GM21786 (cell line): ENCODE data around the gene KYAT1.
"Not testable (repeated sequence)": the region's sequence is repeated elsewhere in the genome, so short reads cannot be mapped to it uniquely, and the experiment has no call there.

ENCODE experiments used
- ATAC-seq: cut with Tn5 transposase; IDR thresholded peaks from one replicate; pipeline ENCODE4 v1.9.1; 2021; ENCODE audit not compliant: unreplicated experiment

The KYAT1 gene

DNA sequence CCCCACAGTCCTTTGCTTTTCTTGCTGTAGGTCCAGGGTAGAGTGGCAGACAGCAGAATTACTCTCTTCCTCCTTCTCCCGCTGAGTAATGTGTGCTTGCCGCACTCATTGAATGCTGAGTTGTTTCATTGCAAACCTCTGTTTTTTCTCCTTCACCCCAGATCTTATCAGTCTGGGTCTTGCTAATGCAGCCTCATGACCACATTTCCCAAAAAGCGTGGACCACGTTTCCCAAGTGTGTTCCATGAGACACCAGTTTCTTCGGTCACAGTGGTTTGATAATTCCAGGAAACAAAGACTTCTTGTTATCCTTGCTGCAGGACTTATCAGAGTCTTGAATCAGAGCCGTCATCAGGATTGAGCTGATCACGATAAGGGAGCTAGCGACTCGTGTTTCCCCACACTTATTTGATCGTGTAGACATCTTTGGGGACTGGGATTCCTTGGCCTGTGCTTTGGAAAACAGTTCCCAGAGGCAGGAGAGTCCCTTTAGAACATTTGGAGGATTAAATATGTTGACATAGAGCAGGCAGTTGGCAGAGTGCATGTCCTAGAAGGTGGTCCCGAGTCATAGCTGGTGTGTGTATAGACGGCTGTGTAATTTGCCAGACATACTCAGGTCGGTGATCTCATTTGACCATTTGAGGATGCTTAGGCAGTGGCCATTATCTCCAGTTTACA, 4.6 kb upstream of the KYAT1 start:
- no peak for ATAC-seq

DNA sequence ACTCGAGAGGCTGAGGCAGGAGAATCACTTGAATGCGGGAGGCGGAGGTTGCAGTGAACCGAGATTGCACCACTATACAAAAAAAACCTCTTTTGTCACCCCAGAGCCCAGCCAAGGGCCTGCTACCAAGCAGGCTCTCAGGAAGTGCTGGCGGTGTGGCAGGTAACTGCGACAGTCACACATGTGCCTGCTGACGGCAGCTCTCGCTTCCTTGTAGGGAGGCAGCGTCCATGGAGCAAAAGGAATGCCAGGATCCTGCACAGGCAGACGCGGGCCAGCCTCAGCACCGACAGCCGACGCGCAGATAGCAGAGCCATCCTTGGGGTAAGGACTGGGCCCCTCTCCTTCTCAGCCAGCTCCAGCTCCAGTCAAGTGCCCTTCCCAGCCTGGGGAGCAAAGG, 4.0 kb upstream of the KYAT1 start:
- ATAC-seq: no peak

DNA sequence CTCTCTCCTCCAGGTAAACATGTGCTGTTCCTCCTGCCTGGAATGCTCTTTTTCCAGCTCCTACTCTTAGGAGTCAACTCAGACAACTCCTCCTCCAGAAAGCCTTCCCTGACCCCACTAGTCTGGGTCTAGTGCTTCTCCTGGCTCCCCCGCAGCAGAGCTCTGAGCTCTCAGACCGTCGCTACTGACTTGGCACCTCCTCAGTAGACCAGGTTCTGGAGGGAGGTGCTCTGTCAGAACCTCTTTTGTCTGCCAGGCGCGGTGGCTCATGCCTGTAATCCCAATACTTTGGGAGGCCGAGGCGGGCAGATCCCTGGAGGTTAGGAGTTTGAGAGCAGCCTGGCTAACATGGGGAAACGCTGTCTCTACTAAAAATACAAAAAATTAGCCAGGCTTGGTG, 3.6 kb upstream of the KYAT1 start:
- ATAC-seq: no peak

DNA sequence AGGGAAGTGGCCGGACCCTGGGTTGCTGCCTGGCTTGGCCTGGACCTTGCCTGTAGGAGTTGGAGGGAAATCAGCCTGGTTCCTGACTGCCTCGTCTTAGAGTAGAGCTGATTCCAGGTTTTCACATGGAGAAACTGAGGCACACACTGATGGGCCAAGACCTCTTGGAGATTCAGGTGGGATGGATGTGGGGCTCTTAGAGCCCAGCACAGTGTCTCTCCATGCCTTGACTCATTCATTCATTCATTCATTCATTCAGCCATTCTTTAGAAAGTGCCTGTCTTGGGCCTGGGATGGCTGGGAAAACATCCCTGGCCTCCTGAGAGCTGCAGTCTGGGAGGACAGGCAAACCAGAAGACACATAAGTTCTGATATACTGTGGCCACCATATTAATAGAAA, 2.4 kb upstream of the KYAT1 start:
- ATAC-seq: no peak

DNA sequence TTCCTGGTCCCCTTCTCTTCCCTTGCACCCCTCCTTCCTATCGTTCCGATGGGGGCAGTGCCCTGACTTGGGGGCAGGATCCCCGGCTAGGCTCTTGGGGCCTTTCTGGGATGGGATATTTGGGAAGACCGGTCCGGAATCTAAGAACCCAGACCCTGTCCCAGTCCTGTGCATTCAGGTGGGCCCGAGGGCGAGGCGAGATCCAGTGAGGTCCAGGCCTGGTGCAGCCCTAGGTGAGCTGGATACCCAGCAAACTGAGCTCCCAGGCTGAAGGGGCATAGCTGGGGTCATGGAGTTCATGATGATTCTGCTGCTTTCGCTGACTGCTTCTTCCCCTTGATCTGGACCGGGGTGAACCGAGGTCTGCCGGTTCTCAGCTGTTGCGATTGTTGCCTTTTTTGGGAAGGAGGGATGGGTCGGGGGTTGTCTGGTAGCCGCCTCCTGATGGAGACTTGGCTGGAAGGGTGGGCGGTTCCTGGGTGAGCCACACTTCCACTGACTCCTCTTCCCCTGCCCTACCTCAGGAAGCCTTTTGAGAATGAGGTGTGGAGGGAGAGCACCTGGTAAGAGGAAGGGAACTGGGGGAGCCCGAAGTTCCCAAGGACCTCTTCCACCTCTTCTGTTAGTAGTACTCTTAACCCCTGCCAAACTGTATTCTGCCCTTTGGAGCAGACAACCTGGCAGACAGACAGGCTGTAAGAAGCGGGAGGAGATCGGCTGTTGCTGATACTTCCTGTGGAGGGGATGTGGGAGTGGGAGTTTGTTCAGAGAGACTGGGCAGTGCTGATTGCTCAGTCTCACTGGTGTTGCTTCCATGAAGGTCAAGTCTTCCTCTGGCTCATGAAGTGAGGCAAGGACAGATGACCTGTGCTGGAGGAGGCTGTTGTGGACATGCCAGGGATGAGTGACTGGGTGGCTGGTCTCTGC, 1.2 kb upstream of the KYAT1 start:
- no peak for ATAC-seq

DNA sequence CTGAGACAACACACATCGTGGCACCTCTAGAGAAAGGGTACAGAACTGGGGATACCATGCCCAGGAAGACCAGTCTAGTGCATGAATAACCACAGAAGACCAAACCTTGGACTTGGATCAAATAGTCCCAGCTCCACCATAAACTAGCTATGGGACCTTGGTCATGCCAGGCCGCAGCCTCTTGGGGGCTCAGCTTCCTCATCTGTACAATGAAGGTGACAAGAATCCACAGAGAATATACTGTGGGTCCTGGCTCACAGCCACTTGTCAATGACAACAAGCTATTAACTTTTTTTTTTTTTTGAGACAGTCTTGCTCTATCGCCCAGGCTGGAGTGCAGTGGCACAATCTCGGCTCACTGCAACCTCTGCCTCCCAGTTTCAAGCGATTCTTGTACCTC, 3.9 kb downstream of the KYAT1 start:
- no peak for ATAC-seq

DNA sequence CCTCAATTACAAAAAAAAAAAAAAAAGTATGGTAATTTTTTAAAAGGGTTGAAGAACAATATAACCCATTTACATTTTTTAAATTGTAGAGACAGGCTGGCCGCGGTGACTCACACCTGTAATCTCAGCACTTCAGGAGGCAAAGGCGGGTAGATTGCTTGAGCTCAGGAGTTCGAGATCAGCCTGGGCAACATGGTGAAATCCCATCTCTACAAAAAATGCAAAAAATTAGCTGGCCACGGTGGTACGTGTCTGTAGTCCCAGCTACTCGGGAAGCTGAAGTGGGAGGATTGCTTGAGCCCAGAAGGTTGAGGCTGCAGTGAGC, 10.8 kb downstream of the KYAT1 start:
- not testable (repeated sequence) for ATAC-seq

DNA sequence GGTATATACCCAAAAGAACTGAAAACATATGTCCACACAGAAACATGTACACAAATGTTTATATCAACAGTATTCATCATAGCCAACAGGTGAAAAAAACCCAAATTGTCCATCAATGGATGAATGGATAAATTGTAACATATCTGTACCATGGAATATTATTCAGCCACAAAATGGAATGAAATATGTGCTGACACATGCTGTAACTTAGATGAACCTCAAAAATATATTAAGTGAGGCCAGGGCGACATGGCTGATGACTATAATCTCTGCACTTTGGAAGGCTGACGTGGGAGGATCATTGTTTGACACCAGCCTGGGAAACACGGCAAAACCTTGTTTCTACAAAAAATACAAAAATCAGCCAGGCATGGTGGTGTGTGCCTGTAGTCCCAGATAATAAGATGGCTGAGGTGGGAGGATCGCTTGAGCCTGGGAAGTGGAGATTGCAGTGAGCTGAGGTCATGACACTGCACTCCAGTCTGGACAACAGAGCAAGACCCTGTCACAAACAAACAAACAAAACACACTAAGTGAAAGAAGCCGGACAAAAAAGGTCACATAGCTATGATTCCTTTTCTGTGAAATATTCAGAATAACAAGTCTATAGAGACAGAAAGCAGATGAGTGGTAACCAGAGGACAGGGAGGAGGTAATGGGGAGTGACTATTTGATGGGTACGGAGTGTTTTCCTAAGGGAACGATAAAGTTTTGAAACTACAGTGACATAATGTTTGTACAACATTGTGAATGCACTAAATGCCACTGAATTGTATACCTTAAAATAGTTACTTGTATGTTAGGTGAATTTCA, 11.4 kb downstream of the KYAT1 start:
- no peak for ATAC-seq

DNA sequence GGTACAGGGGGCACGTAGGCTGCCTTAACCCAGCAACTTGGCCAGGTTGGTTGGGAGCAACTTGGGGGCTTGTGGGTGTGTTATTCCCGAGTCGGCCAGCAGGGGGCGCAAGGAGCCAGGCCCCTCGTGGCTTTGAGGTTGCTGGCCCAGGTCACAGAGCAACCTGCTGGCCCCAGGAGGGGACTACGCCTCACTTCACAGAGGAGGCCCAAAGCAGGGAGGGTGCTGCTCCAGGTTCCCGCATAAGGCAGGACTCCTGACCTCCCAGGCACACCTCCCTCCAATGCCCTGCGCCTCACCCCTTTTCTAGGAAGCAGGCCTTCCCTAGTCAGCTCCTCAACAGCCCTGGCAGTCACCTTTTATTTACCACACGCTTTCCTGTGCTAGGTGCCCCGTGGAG, 18.1 kb downstream of the KYAT1 start:
- ATAC-seq: no peak

DNA sequence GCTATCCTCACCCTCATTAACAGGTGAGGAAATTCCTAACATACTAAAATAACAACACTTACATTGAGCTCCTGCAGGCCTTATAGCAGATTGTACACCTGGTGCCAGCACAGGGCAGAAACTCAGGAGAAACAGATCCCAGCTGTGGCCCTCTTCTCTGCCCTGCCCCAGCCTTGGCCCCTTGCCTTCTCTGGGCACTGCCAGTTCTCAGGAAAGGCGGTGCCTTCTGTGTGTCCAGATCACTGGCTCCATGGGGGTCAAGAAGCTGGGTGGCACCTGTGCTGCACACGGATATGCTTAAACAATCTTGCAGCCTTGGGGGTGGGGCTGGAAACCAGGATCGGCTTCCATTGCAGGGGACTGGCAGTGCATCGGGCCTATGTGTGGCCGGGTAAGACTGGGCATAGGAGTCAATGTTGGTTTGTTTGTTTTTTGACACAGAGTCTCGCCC, 19.3 kb downstream of the KYAT1 start:
- ATAC-seq: no peak

DNA sequence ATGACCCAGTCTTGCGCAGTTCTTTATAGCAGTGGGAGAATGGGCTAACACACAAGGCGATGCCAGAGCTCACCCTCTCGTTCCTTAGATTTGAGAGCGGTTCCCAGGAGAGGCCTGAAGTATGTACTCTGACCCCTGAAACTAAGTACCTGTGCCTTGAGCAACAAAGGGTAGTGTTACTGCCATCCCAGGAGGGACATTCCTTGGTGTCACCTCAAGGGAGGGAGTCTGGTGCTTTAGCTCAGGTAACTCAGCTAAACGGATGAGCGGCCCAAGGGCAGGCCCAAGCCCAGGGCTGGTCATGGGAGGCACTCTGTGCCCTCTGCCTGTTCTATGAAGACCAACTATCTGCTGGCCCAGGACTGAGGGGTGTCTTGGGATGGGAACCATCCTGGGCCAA, 20.2 kb downstream of the KYAT1 start:
- ATAC-seq: no peak

DNA sequence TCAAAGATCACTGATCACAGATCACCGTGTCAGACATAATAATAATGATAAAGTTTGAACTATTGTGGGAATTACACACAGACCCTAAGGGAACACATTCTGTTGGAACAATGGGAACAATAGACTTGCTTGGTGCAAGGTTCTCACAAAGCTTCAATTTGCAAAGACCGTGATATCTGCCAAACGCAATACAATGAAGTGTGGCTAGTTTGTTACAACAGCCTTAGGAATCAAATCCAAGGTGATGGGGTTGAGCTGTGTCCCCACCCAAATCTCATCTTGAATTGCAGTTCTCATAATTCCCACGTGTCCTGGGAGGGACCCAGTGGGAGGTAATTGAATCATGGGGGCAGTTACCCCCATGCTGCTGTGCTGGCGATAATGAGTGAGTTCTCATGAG, 20.8 kb downstream of the KYAT1 start:
- no peak for ATAC-seq

DNA sequence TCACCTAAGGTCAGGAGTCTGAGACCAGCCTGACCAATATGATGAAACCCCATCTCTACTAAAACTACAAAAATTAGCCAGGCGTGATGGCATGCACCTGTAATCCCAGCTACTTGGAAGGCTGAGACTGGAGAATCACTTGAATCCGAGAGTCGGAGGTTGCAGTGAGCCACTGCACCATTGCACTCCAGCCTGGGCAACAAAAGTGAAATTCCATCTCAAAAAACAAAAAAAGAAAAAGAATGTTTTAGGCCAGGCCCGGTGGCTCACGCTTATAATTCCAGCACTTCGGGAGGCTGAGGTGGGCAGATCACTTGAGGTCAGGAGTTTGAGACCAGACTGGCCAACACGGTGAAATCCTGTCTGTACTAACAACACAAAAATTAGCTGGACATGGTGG, 23.3 kb downstream of the KYAT1 start:
- ATAC-seq: not testable (repeated sequence)

DNA sequence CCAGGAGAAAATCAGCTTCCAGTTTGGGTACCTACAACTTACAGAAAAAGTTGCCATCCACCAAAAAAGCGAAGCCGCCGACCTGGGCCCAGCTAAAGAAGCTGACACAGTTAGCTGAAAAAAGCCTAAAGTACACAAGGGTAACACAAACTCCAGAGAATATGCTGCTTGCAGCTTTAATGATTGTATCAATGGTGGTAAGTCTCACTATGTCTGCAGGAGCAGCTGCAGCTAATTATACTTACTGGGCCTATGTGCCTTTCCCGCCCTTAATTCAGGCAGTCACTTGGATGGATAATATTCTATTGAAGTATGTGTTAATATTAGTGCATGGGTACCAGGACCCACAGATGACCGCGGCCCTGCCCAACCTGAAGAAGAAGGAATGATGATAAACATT, 27.3 kb downstream of the KYAT1 start:
- not testable (repeated sequence) for ATAC-seq

DNA sequence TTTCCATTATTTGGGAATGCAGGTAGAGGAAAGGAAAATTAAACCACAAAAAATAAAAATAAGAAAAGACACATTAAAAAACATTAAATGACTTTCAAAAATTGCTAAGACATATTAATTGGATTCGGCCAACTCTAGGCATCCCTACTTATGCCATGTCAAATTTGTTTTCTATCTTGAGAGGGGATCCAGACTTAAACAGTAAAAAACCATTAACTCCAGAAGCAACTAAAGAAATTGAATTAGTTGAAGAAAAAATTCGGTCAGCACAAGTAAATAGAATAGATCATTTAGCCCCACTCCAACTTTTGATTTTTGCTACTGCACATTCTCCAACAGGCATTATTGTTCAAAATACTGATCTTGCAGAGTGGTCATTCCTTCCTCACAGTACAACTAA, 29.1 kb downstream of the KYAT1 start:
- ATAC-seq: not testable (repeated sequence)

DNA sequence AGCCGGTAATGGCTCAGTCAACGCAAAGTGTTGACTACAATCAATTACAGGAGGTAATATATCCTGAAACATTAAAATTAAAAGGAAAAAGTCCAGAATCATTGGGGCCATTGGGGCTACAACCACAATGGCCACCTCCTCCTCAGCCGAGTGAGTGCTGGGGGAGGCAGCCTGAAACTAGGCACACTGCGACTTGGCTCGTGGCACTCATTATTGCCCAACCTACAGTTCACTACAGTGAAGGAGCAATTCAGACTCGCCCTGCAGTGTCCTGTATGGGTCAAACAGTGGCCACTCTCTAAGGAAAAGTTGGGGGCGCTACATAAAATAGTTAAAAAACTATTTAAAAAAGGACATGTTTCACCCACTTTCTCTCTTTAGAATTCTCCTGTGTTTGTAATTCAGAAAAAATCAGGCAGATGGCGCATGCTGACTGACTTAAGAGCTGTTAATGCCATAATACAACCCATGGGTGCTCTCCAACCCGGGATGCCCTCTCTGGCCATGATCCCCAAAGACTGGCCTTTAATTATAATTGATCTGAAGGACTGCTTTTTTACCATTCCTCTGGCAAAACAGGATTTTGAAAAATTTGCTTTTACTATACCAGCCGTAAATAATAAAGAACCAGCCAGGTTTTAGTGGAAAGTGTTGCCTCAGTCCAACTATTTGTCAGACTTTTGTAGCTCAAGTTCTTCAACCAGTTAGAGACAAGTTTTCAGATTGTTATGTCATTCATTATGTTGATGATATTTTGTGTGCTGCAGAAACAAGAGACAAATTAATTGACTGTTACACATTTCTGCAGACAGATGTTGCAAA, 29.8 kb downstream of the KYAT1 start:
- ATAC-seq: not testable (repeated sequence)

DNA sequence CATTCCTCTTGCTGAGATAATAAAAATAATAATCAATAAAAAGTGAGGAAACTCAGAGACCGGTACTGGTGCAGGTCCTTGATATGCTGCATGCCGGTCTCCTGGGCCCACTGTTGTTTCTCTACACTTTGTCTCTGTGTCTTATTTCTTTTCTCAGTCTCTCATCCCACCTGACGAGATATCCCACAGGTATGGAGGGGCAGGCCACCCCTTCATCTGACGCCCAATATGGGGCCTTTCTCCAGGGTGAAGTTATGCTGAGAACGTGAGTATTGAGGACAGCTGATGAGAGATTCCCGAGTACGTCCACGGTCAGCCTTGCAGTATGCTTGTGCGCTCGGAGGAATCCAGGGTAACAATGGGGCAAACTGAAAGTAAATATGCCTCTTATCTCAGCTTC, 30.7 kb downstream of the KYAT1 start:
- not testable (repeated sequence) for ATAC-seq

DNA sequence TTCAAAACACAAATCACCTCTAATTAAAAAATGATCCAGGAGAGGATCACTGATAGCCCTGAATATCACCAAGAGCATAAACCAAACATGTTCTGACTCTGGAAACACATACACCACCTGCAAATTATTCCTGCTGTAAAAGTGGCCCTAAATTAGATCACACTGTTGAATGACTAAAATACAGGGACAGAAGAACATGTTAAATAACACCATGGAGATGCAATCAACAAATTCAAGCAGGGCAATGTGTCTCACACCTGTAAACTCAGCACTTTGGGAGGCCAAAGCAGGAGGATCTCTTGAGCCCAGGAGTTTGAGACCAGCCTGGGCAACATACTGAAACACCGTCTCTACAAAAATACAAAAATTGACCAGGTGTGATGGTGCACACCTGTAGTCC, 33.9 kb downstream of the KYAT1 start:
- no peak for ATAC-seq

DNA sequence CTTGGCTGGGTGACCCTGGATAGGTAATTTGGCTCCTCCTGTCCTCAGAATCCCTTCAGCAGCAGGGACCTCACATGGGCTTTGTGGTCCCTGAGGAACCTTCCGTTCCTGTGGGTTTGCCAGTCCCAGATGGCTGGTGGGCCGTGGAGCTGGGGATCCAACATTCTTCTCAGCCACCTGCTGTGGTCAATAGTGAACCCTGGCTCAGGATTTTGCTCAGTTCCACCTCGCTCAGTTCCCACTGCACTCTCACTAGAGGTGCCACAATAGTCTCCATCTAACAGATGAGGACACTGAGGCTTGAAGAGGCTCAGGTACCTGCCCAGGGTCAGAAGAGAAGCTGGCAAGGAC, 35.1 kb downstream of the KYAT1 start:
- no peak for ATAC-seq

DNA sequence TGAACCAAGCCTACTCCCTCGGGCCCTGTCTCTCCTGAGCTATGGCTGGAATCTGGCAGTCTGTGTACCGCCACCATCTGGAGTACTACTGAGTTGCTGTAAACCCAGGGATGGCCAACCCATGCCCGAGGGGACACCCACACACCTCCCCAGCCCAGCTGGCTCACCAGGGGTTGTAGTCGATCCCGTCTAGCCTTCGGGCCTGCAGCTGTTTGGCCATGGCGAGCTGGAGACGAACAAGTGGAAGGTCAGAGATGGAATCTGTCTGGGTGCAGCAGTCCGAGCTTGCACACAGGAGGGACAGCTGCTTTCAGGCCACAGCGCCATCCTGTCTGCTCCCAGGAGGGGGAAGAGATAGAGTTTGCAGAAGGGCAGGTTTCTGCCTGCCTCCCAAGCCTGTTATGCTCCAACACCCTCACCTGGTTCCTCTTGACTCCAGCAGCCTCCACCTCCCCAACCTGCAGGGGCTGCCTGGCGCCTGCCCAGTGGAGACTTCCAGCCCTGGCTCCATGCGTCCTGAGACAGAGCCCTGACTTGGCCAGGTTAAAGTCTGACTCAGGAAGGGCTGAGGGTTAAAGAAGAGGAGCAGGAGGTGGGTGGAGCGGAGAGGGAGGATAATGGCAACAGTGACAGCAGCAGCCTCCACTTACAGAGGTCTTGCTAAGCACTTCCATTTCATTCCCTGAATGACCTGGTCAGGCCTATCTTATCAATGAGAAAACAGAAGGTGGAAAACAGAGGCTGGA, 36.4 kb downstream of the KYAT1 start:
- ATAC-seq: no peak
